Transverse colon (tissue), 4 donors: Measurements from ENCODE around the gene ZNF407.

Experiments
- EP300 ChIP-seq: sonication (generic); formaldehyde crosslinking; IDR thresholded peaks from one replicate; pipeline ENCODE4 v1.6.1; 2017; ENCODE audit warnings: antibody characterized with exemption, low read depth
- POLR2A ChIP-seq: fragments of 450-650 bp; IDR thresholded peaks from one replicate; pipeline ENCODE4 v1.6.1; 2016; ENCODE audit warnings: antibody characterized with exemption, mild to moderate bottlenecking, moderate library complexity
- POLR2AphosphoS5 ChIP-seq, 3 donors: sonication (generic); formaldehyde crosslinking; IDR thresholded peaks; one replicate each; pipeline ENCODE4 v1.6.1; 2016; ENCODE audit warnings: antibody characterized with exemption in 3 of 3
- TF ChIP-seq, protein P1 (sequence below), 5 experiments: fragments of 200-600 bp in 3 of 5; fragments of 450-650 bp in 2 of 5; sonication (generic) in 3 of 5; IDR thresholded peaks; 1 replicate in 2 of 5; 2 replicates in 3 of 5; pipeline ENCODE4 v1.5.1; 2016 to 2017; ENCODE audit warnings: antibody characterized with exemption in 5 of 5, inconsistent platforms in 3 of 5, mild to moderate bottlenecking in 2 of 5, moderate library complexity in 1 of 5

DNA sequence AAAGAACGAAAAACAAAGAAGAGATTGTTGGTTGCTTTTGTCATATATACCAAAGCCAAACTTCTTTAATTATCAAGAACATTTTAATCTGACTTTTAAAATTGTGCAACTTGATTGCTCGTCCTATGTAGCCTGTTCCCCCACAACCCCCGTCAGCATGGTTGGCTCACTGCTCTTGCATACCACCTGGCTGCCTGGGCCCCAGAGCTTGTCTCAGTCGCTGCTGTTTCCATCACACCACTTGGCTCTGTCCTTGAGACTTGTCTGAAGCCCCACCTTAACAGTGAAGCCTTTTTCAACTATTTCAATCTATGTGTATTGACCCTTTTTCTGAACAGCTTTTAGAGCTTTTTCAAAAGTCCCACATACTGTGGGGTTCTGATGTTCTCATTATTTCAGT is 270.8 kb downstream of the ZNF407 start:
- TF ChIP-seq, protein P1, sequence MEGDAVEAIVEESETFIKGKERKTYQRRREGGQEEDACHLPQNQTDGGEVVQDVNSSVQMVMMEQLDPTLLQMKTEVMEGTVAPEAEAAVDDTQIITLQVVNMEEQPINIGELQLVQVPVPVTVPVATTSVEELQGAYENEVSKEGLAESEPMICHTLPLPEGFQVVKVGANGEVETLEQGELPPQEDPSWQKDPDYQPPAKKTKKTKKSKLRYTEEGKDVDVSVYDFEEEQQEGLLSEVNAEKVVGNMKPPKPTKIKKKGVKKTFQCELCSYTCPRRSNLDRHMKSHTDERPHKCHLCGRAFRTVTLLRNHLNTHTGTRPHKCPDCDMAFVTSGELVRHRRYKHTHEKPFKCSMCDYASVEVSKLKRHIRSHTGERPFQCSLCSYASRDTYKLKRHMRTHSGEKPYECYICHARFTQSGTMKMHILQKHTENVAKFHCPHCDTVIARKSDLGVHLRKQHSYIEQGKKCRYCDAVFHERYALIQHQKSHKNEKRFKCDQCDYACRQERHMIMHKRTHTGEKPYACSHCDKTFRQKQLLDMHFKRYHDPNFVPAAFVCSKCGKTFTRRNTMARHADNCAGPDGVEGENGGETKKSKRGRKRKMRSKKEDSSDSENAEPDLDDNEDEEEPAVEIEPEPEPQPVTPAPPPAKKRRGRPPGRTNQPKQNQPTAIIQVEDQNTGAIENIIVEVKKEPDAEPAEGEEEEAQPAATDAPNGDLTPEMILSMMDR (IDR thresholded peaks at IDR 0.05), result no peak
- TF ChIP-seq POLR2A (no peak), EP300 (no peak), POLR2AphosphoS5 (IDR thresholded peaks at IDR 0.05) (no peak)
